ENCODE results near the gene AVP. TPM values are rescaled to one million over a fixed set of nuclear protein-coding genes. Genes with fewer than 3 reads are reported as not detected.

The AVP gene
- total and polyA plus RNA-seq, 2 of the 13 experiments (the other 11 are each of a cell fraction or from before 2014, with no cell fraction given): 0.12 TPM; not detected in 1

- Histone ChIP-seq H3K9ac (ENCODE audit: insufficient read depth, low read depth, low read length) (no peak overlapping the region), H3K27me3 (ENCODE audit: control insufficient read depth in 1 of 2, insufficient read depth in 2 of 2, low read length in 2 of 2) (no peaks in the 10 kb centered on the region), H3K4me1 (ENCODE audit: insufficient read depth, low read length) (peaks cover 42% of the 10 kb centered on the region), H2AFZ (ENCODE audit: low read length) (no peak overlapping the region), H3K36me3 (replicated peaks in 1 of 2; ENCODE audit: control insufficient read depth in 1 of 2, insufficient read depth in 2 of 2, low read length in 2 of 2) (no peaks in the 10 kb centered on the region), H4K20me1 (ENCODE audit: insufficient read depth, low read length) (no peaks in the 10 kb centered on the region), H3K4me3 (replicated peaks in 1 of 3; ENCODE audit: insufficient read depth in 1 of 3, low read depth in 2 of 3, low read length in 3 of 3) (no peak overlapping the region), H3K4me2 (ENCODE audit: low read depth, low read length) (no peak overlapping the region), H3K9me3 (ENCODE audit: low read length) (no peaks in the 10 kb centered on the region), H3K79me2 (ENCODE audit: insufficient read depth, low read length) (no peaks in the 10 kb centered on the region), H3K27ac (ENCODE audit: extremely low read length, insufficient read depth, low read length) (no peak overlapping the region)
- BruUV-seq (replicated peaks): no TSS peak
- POLR2A ChIA-PET: interaction anchor here (1.3 kb wide), 1 partner anchor 60 kb away, joined by 3 read pairs; no protein-coding TSS in a partner anchor
- TF ChIP-seq HINFP (CRISPR knock-in tag; IDR thresholded peaks at IDR 0.05; ENCODE audit: low read depth) (no peak), NPAS2 (CRISPR knock-in tag; IDR thresholded peaks at IDR 0.05; ENCODE audit: borderline replicate concordance) (0 out of 2 replicates have a peak, but pooled peaks have one; percentile 60), ZNF792 (CRISPR knock-in tag; IDR thresholded peaks at IDR 0.05) (no peak), ZNF770 (CRISPR knock-in tag; IDR thresholded peaks at IDR 0.05) (0 out of 2 replicates have a peak, but pooled peaks have one; percentile 32), ATAD3A (CRISPR knock-in tag; IDR thresholded peaks at IDR 0.05) (no peak)
- DNase-seq (ENCODE audit: low spot score) (no peak), ATAC-seq (no peak), FAIRE-seq (no peak)
- 91% methylated on average over 7 of the region's 7 CpGs for WGBS (ENCODE audit: low lambda C conversion rate)
- CTCF ChIA-PET (ENCODE audit: low intra/inter-chr PET ratio, low total read pairs): no interaction called here
- in situ Hi-C loops (cut with HindIII; ENCODE audit: extremely low pct_ligation_motif_present, low pct_unique_long_range_greater_than_20kb): no loop called here
- intact Hi-C loops (cut with micrococcal nuclease; ENCODE audit: unreplicated experiment): no loop called here
Observed at GRCh38 chr20:3100480-3100879, 16.0 kb upstream of the AVP start.

Data from HepG2 (cell line).